Measurements from ENCODE around the gene VIT.
A peak's percentile ranks its signal among the peaks of the same experiment; 100 is the strongest.

- TF ChIP-seq JUNB (IDR thresholded peaks at IDR 0.05; ENCODE audit: unreplicated experiment) (no peak), REST (IDR thresholded peaks at IDR 0.05; ENCODE audit: unreplicated experiment) (no peak), CTCF (conservative IDR thresholded peaks at IDR 0.05; ENCODE audit: low read depth in 2 of 2) (peak; percentile 53 to 82), NANOG (IDR thresholded peaks at IDR 0.05; ENCODE audit: borderline replicate concordance) (no peak), EZH2 (IDR thresholded peaks at IDR 0.05; ENCODE audit: low read depth, unreplicated experiment) (no peak), STAT1 (IDR thresholded peaks at IDR 0.05; ENCODE audit: unreplicated experiment) (no peak), POLR2AphosphoS5 (IDR thresholded peaks at IDR 0.05; ENCODE audit: low read depth) (no peak), ZNF114 (CRISPR knock-in tag; IDR thresholded peaks at IDR 0.05) (no peak), EZH2phosphoT487 (IDR thresholded peaks at IDR 0.05; ENCODE audit: unreplicated experiment) (no peak), CREB1 (CRISPR knock-in tag; IDR thresholded peaks at IDR 0.05; ENCODE audit: low read depth) (no peak), ZNF331 (CRISPR knock-in tag; IDR thresholded peaks at IDR 0.05; ENCODE audit: low read depth) (no peak), ETS1 (IDR thresholded peaks at IDR 0.05) (no peak), ZNF462 (CRISPR knock-in tag; IDR thresholded peaks at IDR 0.05) (no peak)
Measured at GRCh38 chr2:36812196-36812595, 115.7 kb downstream of the VIT start.

Measured in GM23338 (cell line).